Rectal smooth muscle tissue (tissue), 1 donor: ENCODE measurements around the gene ABCG8.
"Not testable (repeated sequence)": the region's sequence is repeated elsewhere in the genome, so short reads cannot be mapped to it uniquely, and the experiment has no call there.

Experiments
- H3K27ac ChIP-seq: one replicate; pipeline ENCODE4 v1.7.0; 2013; ENCODE audit warnings: low read depth, low read length, inconsistent platforms
- H3K27me3 ChIP-seq: one replicate; pipeline ENCODE4 v1.7.0; 2013; ENCODE audit warnings: low read length; ENCODE audit not compliant: control insufficient read depth, insufficient read depth
- H3K36me3 ChIP-seq: one replicate; pipeline ENCODE4 v1.7.0; 2013; ENCODE audit warnings: low read length; ENCODE audit not compliant: control insufficient read depth, insufficient read depth
- H3K4me1 ChIP-seq: one replicate; pipeline ENCODE4 v1.7.0; 2013; ENCODE audit warnings: low read length; ENCODE audit not compliant: control insufficient read depth, insufficient read depth
- H3K4me3 ChIP-seq: one replicate; pipeline ENCODE4 v1.7.0; 2013; ENCODE audit warnings: low read length
- H3K9ac ChIP-seq: one replicate; pipeline ENCODE4 v1.7.0; 2013; ENCODE audit warnings: low read length

The ABCG8 gene

DNA sequence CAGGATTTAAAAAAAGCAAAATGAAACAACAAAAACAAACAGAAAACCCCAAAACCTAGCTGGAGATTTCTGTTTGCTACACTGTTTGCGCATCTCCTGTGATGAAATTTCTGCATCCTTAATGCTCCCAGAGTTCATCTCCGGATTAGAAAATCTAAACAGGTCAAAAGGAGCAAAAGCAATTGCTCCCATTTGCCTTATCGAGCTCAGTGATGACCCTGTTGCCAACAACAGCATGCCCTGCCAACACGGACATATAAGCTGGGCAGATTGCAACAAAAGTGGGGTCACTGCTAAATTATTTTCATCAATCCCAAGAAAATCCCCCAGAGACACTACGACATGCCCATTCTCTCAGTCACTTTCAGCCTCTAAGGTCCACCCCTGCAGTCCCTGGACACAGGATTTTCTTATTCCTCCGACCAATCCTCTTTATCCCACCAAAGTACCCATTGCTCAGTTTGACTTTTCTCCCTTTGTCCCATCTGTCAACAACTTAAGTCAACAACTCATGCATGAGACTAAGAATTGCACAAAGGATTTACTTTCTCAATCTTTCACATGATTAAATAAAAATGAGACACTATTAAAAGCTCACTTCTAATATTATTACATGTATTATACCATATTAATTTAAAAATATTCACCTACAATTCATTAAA lies 67.8 kb downstream of the ABCG8 start:
- Histone ChIP-seq H3K4me1 (no peaks in the 10 kb centered on the region), H3K9ac (no peak overlapping the region), H3K36me3 (peaks cover 9% of the 10 kb centered on the region), H3K27me3 (no peaks in the 10 kb centered on the region), H3K4me3 (no peak overlapping the region), H3K27ac (no peak overlapping the region)

DNA sequence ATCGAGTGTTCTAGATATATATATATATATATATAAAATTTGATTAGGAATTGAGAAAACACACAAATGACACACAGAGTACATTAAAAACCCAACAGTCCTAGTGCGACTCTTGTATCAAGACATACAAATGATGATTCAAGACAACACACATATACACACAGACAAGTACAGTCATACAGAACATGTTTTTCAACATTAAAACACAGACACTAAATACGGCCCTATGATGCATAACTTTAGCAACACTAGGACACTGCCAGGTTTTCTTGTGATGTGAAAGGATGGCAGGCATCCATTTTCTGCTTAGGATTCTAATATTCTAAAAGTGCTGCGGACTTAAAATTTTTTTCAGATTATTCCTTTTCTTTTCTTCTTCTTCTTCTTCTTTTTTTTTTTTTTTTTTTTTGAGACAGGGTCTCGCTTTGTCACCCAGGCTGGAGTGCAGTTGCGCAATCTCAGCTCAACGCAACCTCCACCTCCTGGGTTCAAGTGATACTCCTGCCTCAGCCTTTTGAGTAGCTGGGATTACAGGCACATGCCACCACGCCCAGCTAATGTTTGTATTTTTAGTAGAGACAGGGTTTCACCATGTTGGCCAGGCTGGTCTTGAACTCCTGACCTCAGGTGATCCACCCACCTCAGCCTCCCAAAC lies 72.5 kb downstream of the ABCG8 start:
- H3K27ac ChIP-seq, H3K9ac ChIP-seq, H3K4me3 ChIP-seq, H3K36me3 ChIP-seq, H3K4me1 ChIP-seq, H3K27me3 ChIP-seq: not testable (repeated sequence)

GRCh38 chr2:43924463-43924862 lies 85.7 kb downstream of the ABCG8 start:
- peaks cover 3% of the 10 kb centered on the region for H3K36me3 ChIP-seq
- H3K9ac ChIP-seq = no peak overlapping the region
- H3K4me1 ChIP-seq = no peaks in the 10 kb centered on the region
- no peak overlapping the region for H3K27ac ChIP-seq
- no peaks in the 10 kb centered on the region for H3K27me3 ChIP-seq
- H3K4me3 ChIP-seq = no peak overlapping the region

DNA sequence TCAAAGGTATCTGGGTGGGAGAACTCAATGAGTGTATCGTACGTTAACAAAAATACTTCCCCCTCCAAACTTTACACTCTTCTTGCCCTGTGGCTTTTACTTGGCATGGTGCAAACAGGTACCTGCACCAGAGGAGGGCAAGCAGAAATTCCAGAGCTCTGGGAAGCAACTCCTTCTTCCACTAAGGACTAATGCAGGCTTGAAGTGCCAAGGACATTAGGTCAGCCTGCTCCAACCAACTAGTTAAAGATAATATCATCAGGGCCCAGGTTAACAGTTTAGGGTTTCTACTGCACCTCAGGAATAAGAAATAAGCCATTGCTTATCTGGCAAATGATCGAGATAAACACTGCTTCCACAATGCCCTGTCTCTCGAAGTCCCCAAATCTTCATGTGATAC lies 86.7 kb downstream of the ABCG8 start:
- Histone ChIP-seq H3K27me3 (no peaks in the 10 kb centered on the region), H3K4me1 (no peaks in the 10 kb centered on the region), H3K36me3 (peaks cover 3% of the 10 kb centered on the region), H3K27ac (no peak overlapping the region), H3K9ac (no peak overlapping the region), H3K4me3 (no peak overlapping the region)

- peaks cover 3% of the 10 kb centered on the region for H3K36me3 ChIP-seq
- no peak overlapping the region for H3K27ac ChIP-seq
Measured at GRCh38 chr2:43927442-43927841, 88.7 kb downstream of the ABCG8 start.

GRCh38 chr2:43931293-43931692 lies 92.5 kb downstream of the ABCG8 start:
- Histone ChIP-seq H3K4me1 (no peaks in the 10 kb centered on the region), H3K36me3 (peaks cover 3% of the 10 kb centered on the region), H3K27ac (no peak overlapping the region), H3K4me3 (no peak overlapping the region), H3K27me3 (no peaks in the 10 kb centered on the region), H3K9ac (no peak overlapping the region)

More at GRCh38 chr2:43927442-43927841, 88.7 kb downstream of the ABCG8 start:
- Histone ChIP-seq H3K4me1 (no peaks in the 10 kb centered on the region), H3K4me3 (no peak overlapping the region), H3K27me3 (no peaks in the 10 kb centered on the region), H3K9ac (no peak overlapping the region)
